GM19193 (cell line): ENCODE data around the gene MAB21L1.

ENCODE experiments used
- POLR2A ChIP-seq: IDR thresholded peaks from 4 replicates; pipeline ENCODE4 v1.6.1; 2011; ENCODE audit not compliant: insufficient read depth, insufficient read length; ENCODE audit errors: extremely low read depth

Gene MAB21L1

GRCh38 chr13:35475960-35476943, at the start of gene MAB21L1:
Gene MAB21L1 (minus strand): TSS chr13:35476689. CDS start chr13:35476138, 551 bp downstream.
- no peak for TF ChIP-seq POLR2A

GRCh38 chr13:35524171-35524570, 47.7 kb upstream of the MAB21L1 start:
- TF ChIP-seq POLR2A: no peak

DNA sequence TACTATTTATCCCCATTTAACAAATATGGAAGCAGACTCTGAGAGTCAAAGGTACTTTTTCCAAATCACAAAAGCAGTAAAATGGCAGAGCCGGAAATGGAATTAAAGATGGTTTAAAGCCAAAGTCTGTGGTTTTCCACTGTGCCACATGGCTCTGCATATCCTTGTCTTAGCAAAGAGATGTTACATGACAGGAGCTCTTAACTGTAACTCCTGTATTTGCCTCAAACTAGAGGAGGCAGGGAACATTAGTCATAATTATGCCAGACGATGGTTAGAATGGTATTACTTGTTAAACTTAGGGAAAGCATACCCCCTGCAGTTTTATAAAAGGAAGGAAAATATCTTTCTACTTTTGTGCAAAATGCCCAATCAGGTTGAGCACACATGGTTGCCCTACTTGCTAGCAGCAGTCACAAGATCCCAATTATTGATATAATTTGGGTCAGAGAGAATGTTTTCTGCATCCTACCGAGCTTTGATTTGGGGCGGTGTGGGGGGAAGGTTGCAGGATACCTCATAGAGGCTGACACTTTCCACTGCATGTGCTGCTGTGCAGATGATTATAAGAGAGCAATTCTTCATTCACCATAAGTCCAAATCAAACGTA, 42.0 kb upstream of the MAB21L1 start:
- TF ChIP-seq POLR2A: no peak

DNA sequence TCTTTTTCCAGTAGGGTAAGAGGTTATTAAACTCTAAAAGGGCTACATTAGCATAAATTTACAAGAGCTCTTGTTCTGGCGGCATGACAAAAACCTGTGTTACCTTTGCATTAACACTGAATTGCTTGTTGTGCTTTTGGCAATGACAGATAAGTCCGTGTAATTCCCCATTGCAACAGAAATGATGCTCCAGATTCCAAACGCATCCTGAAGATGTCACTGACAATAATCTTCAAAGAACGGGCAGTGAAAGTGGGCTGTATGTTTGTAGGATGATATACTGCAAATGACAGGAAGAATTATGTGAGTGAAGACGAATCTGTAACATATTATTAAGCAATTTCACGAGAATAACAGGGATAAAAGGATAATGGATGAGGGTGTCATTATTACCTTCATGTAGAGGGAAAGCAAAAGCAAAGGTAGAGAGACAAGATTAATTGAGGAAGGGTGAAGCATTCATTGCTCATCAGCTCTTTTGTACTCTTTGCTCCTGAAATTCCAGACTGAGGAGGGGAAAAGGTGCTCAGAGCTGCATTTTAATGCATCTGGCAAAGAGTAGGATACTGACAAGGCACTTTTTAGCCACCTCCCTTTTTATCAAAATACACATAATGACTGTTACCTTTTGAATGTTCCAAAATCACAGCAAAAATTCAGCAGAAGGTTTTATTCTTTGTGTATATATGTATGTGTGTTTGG, 38.5 kb upstream of the MAB21L1 start:
- no peak for TF ChIP-seq POLR2A

- no peak for TF ChIP-seq POLR2A
Observed at GRCh38 chr13:35514061-35514477, 37.6 kb upstream of the MAB21L1 start.

DNA sequence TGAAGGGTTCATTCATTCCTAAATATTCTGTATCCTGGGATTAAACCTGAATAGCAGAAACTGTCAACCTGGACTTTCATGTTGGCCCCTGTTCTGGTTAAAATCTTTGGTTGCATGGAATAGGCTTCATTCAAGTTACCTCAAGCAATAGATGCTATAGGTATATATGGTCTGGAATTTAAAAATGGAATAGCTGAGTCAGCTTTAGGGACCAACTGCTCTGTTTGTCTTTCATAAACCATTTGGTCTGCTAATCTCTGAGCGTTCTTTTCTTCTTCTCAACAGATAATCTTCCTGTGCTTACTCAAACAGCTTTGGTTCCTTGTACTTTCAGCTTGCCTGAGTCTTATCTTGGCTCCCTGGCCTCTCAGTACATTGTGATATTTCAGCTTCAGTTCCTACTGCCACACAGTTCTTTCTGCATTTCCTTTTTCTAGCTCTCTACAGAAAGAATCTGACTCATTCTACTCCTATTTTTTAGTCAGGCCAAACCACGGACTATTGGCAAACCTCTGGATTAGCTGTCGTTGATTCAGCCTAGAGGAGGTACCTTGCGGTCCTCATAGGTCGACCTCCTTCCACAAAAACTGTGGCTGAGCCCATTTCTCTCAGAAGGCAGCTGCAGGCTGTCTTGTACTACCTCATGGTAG, 35.9 kb upstream of the MAB21L1 start:
- TF ChIP-seq POLR2A: no peak

DNA sequence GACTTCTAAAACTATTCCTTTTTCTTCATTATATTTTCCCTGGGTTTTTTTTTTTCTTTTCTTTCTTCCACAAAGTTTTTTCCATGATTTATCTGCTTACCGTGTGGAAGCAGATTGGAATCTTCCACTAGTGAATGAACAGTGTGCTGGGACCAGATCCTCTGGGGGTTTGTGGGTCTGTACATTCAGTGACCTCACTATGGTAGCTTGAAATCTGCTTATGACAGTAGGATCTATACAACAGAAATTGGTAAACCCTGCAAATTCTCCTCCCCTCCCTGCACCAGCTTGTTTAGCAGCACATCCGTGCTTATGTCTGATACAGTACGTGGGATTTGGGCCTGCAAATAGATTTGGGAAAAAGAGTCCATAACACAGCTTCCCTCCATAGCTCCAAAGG, 26.0 kb upstream of the MAB21L1 start:
- TF ChIP-seq POLR2A: no peak

DNA sequence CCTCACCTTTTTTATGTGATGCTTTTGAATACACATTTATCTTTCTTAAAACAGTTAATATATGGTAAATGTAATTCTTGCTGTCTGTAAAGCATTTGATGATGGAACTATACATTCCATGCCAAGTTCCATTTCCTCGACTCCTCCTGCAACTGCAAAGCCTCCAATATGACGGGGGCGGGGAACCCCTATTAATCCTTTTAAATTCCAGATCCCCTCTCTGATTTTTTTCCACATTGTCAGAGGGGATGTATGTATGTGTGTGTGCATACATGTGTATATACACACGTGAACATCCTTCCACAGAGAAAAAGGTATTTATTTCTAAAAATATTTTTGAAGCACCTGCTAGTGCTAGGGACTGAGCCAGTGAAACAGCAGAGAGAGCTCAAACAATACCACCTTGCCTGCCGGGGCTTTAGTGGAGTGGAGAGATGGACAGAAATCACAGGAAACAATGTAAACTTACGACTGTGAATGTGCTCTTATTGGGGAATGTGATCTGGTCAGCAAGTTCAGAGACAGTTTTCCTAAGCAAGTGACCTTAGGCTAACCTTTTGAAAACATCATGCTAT, 25.3 kb upstream of the MAB21L1 start:
- no peak for TF ChIP-seq POLR2A

DNA sequence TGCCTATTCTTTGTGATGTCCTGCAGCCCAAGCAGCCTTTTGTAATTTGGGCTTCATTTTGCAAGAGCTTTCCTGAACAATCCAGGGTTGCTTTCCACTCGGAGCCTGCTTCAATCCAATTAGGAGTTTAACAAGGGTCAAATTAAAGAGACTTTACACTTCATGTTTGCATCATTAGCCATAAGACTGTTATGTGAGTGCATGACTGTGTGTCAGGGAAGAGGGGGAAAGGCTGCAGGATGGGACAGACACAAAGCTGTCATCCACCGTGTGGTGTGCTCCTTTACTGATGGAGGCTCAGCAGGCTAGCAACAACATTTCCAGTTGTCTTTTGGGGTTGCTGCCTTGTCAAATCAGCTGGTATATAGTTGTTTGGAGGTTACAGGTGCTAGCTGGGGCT, 23.7 kb upstream of the MAB21L1 start:
- TF ChIP-seq POLR2A: no peak

DNA sequence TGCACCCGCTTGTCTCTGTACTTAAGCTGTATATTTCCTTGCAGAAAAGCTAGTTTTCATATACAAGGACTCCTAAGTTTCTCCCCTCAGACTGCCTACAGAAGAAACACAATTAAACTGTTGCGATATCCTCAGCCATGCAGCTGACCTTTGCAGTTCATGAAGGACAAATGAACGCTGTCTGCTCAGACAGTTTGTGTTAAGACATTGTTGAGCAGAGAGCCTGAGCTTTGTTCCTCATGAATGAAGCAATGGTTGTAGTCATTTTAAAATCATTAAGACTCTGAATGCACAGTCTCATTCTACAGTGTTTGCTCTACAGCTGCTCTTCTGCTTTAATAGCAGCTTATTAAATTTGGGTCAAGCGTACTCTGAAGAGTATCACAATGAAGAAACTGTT, 23.2 kb upstream of the MAB21L1 start:
- TF ChIP-seq POLR2A: no peak

- TF ChIP-seq POLR2A: no peak
Observed at GRCh38 chr13:35499196-35499662, 22.7 kb upstream of the MAB21L1 start.

- no peak for TF ChIP-seq POLR2A
Observed at GRCh38 chr13:35498231-35498630, 21.7 kb upstream of the MAB21L1 start.

- no peak for TF ChIP-seq POLR2A
Observed at GRCh38 chr13:35496761-35497386, 20.4 kb upstream of the MAB21L1 start.

GRCh38 chr13:35496006-35496405, 19.5 kb upstream of the MAB21L1 start:
- no peak for TF ChIP-seq POLR2A
